HG03103 (cell line): ENCODE data around the gene HEMGN.
"Not testable (repeated sequence)": the region's sequence is repeated elsewhere in the genome, so short reads cannot be mapped to it uniquely, and the experiment has no call there.

Source experiments
- ATAC-seq: cut with Tn5 transposase; IDR thresholded peaks from one replicate; pipeline ENCODE4 v1.9.1; 2021; ENCODE audit warnings: low read depth; ENCODE audit not compliant: unreplicated experiment

Gene HEMGN

DNA sequence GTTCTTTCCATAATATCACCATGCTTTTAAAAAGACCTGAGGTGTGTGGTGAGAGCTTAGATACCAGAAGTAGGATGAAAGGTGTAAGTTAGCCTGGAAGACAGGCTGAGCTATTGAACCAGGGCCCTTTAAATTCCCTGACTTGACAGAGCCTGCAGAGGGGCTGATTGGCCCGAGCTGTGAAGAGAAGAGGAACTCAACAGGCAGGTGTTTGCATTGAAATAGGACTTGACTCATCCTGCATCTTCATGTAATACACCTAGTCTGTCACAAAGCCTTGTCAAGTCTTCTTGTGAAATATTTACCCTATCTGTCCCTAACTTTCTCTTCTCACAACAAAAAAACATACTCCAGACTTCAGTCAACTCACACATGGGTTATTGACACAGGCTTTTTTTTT lies 28.5 kb upstream of the HEMGN start:
- no peak for ATAC-seq

DNA sequence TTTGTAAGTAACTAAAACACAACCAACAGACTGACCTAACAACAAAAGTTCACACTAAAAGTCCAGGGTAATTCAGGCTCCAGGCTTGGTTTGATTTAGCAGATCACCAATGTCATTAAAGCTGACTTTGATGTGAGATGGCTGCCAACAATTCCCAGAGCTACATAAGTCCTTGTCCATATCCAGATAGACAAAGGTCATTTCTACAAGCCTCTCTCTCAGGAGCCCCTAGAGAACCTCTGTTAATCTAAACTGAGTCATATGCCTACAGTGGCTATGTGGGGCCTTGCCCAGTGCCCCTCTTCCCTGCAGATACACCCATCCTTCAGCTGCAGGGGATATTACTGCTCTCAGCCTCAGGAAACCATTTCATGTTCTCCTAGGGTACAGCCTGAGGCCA lies 26.9 kb upstream of the HEMGN start:
- no peak for ATAC-seq

DNA sequence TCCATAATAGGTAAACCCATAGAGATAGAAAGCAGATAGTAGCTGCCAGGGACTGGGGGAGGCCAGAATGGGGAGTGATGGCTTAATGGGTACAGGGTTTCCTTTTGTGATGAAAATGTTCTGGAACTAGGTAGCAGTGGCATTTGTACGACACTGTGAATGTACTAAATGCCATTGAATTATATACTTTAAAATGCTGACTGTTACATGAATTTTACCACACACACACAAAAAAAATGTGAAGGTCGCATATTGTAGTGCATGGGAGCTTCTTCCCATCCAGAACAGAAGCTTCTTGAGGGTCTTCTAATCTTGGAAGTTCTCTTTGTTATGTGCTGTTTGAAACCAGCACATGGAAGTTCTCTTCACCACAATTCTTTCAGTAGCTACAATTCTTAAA lies 25.3 kb upstream of the HEMGN start:
- no peak for ATAC-seq

- no peak for ATAC-seq
Observed at GRCh38 chr9:97962575-97962974, 24.6 kb upstream of the HEMGN start.

- ATAC-seq = no peak
Observed at GRCh38 chr9:97962136-97962535, 24.2 kb upstream of the HEMGN start.

GRCh38 chr9:97961361-97961760 lies 23.4 kb upstream of the HEMGN start:
- ATAC-seq = no peak

- not testable (repeated sequence) for ATAC-seq
Observed at GRCh38 chr9:97960678-97961328, 22.8 kb upstream of the HEMGN start.

- ATAC-seq = no peak
Observed at GRCh38 chr9:97959585-97959984, 21.6 kb upstream of the HEMGN start.

GRCh38 chr9:97958812-97959511 lies 21.0 kb upstream of the HEMGN start:
- no peak for ATAC-seq

GRCh38 chr9:97956331-97956730 lies 18.4 kb upstream of the HEMGN start:
- ATAC-seq = no peak

DNA sequence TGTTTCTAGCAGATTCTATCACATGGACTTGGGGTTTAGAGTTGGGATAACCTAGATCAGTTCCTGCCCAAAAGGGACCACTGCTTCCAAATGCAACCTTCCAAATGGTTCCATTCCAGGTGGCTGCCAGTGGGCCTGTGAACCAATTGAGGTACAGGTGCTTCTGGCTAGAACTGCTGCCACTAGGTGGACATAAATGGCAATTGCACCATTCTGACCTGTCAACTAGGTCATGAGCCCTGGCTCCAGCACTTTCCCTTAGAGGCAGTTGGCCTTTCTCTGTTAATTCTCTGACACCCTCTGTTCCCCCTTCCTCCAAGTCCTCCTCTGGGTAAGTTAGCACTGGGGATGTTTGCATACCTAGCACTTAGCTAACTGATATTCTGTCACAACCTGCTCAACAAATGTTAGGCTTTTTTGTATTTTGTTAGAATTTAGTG lies 16.6 kb upstream of the HEMGN start:
- peak; percentile 54 for ATAC-seq

- ATAC-seq = not testable (repeated sequence)
Observed at GRCh38 chr9:97950873-97951272, 12.9 kb upstream of the HEMGN start.

DNA sequence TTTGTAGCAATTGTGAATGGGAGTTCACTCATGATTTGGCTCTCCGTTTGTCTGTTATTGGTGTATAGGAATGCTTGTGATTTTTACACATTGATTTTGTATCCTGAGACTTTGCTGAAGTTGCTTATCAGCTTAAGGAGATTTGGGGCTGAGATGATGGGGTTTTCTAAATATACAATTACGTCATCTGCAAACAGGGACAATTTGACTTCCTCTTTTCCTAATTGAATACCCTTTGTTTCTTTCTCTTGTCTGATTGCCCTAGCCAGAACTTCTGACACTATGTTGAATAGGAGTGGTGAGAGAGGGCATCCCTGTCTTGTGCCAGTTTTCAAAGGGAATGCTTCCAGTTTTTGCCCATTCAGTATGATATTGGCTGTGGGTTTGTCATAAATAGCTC lies 9.1 kb upstream of the HEMGN start:
- not testable (repeated sequence) for ATAC-seq

GRCh38 chr9:97945470-97945869 lies 7.5 kb upstream of the HEMGN start:
- not testable (repeated sequence) for ATAC-seq

DNA sequence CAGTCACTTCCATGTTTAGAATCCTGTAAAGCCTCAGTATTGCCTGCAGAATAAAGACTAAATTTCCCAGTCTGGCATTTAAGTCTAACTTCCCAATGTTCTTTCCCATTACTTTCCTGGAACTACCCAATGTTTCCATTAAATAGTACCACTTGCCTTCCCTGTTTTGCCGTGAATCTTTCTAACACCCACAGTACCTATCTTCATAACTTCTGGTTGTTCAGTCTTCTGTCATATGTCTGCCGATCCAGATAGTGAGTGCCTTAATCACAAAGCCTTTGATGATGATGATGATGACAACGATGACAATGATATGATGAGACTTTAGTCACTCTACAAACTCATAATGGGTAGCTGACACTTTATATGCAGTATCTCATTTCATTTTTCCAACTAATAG lies 6.6 kb upstream of the HEMGN start:
- no peak for ATAC-seq

- no peak for ATAC-seq
Observed at GRCh38 chr9:97943308-97943855, 5.4 kb upstream of the HEMGN start.

- ATAC-seq = no peak
Observed at GRCh38 chr9:97941323-97941722, 3.4 kb upstream of the HEMGN start.

- no peak for ATAC-seq
Observed at GRCh38 chr9:97940741-97941140, 2.8 kb upstream of the HEMGN start.

DNA sequence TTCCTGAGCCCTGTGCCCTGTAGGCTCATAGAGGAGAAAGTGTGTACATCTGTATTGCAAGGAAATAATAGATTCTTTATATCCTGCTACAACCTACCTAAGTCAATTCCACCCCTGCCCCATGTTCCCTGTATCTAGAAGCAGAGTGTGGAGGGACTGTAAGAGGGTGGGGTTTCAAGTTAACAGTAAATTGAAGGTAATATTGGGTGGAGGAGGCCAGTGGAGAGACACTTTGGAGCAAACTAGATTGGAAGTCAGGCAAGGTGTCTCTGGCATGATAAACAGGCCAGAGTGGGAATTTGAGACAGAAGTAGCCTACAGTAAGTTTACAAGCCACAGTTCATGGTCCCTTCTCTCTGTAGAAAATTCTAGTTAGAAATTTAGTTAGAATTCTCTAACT lies 2.3 kb upstream of the HEMGN start:
- no peak for ATAC-seq

DNA sequence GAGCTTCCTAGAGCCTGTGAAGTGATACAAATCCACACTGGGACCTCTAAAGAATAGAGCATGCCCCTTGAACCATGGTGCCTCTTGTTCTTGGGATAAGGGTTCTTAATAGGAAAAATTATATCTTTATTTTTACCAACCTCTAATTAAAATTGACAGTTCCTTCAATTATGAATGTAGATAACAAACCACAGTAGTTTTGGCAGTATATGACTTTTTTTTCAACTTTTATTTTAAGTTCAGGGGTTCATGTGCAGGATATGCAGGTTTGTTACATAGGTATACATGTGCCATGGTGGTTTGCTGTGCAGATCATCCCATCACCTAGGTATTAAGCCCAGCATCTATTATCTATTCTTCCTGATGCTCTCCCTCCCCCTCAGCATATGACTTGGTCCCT lies 974 bp downstream of the HEMGN start:
- ATAC-seq = no peak

GRCh38 chr9:97935276-97935675 lies 2.7 kb downstream of the HEMGN start:
- no peak for ATAC-seq
